GM18526 (cell line): ENCODE measurements around the gene DOLK.

Experiments
- POLR2A ChIP-seq: IDR thresholded peaks from 3 replicates; pipeline ENCODE4 v1.6.1; 2011; ENCODE audit not compliant: insufficient read length; ENCODE audit errors: extremely low read depth

The DOLK gene

GRCh38 chr9:128940271-128940921 lies 7.0 kb downstream of the DOLK start:
- TF ChIP-seq POLR2A, result no peak

- no peak for TF ChIP-seq POLR2A
These were observed 9.9 kb downstream of the DOLK start for GRCh38 chr9:128937310-128938165.

- no peak for TF ChIP-seq POLR2A
These were observed 11.1 kb downstream of the DOLK start for GRCh38 chr9:128936171-128936865.

- TF ChIP-seq POLR2A, result no peak
These were observed 13.7 kb downstream of the DOLK start for GRCh38 chr9:128933731-128934130.

GRCh38 chr9:128929560-128929959 lies 17.8 kb downstream of the DOLK start:
- no peak for TF ChIP-seq POLR2A

GRCh38 chr9:128928624-128929023 lies 18.8 kb downstream of the DOLK start:
- TF ChIP-seq POLR2A, result no peak

- no peak for TF ChIP-seq POLR2A
These were observed 19.5 kb downstream of the DOLK start for GRCh38 chr9:128927731-128928411.

GRCh38 chr9:128923493-128923883 lies 23.9 kb downstream of the DOLK start:
- TF ChIP-seq POLR2A, result no peak

- TF ChIP-seq POLR2A, result no peak
These were observed 25.3 kb downstream of the DOLK start for GRCh38 chr9:128921881-128922763.

- no peak for TF ChIP-seq POLR2A
These were observed 26.9 kb downstream of the DOLK start, which contains the start of gene PHYHD1 for GRCh38 chr9:128920381-128921058. TSS of gene PHYHD1 (plus strand) at chr9:128920982. CDS start at chr9:128922324, 1,342 bp downstream.

- TF ChIP-seq POLR2A, result no peak
These were observed 27.9 kb downstream of the DOLK start for GRCh38 chr9:128919402-128920089.

GRCh38 chr9:128918921-128919320 lies 28.5 kb downstream of the DOLK start:
- TF ChIP-seq POLR2A, result no peak
